Calu3 (cell line): ENCODE results near the gene AMELY. TPM values are rescaled to one million over a fixed set of nuclear protein-coding genes. Genes with fewer than 3 reads are reported as not detected.
"Not testable (repeated sequence)": the region's sequence is repeated elsewhere in the genome, so short reads cannot be mapped to it uniquely, and the experiment has no call there.

Source experiments
- BruUV-seq: library from RNA; stranded (reverse); fragments of 400-500 nt; replicated peaks from 2 replicates; lab custom pipeline; 2021; lab: Mats Ljungman, UMichigan
- CTCF ChIA-PET: fragments of 300-600 bp; sonication (Branson Sonifier 250); formaldehyde crosslinking; loops from one replicate; lab custom pipeline; 2022; ENCODE audit warnings: antibody characterized with exemption; lab: Charles Lee
- DNase-seq: peaks from one replicate; pipeline ENCODE4 v3.0.0; 2022
- H3K27ac Mint-ChIP-seq: one replicate; pipeline ENCODE4 v1.8.0; 2022; ENCODE audit warnings: mixed read lengths; ENCODE audit not compliant: unreplicated experiment
- H3K27me3 Mint-ChIP-seq: one replicate; pipeline ENCODE4 v1.8.0; 2022; ENCODE audit warnings: mixed read lengths; ENCODE audit not compliant: unreplicated experiment
- H3K36me3 Mint-ChIP-seq: one replicate; pipeline ENCODE4 v1.8.0; 2022; ENCODE audit warnings: mild to moderate bottlenecking, moderate library complexity, mixed read lengths; ENCODE audit not compliant: insufficient read depth, unreplicated experiment
- H3K4me1 Mint-ChIP-seq: one replicate; pipeline ENCODE4 v1.8.0; 2022; ENCODE audit warnings: mild to moderate bottlenecking, low read depth, mixed read lengths; ENCODE audit not compliant: unreplicated experiment
- H3K4me3 Mint-ChIP-seq: one replicate; pipeline ENCODE4 v1.8.0; 2022; ENCODE audit warnings: mild to moderate bottlenecking, low read depth, moderate library complexity, mixed read lengths; ENCODE audit not compliant: unreplicated experiment
- H3K9me3 Mint-ChIP-seq: one replicate; pipeline ENCODE4 v1.8.0; 2022; ENCODE audit warnings: low read depth, mixed read lengths; ENCODE audit not compliant: unreplicated experiment
- intact Hi-C: fragments of 100-400 bp; cut with micrococcal nuclease; formaldehyde crosslinking; loops from one replicate; pipeline ENCODE4 v1.10.0; 2022; ENCODE audit not compliant: unreplicated experiment
- total RNA-seq: library from RNA; stranded (reverse); gene quantifications from 2 replicates; pipeline ENCODE4 v1.2.3, GENCODE V29; 2022
- TF ChIP-seq, protein P1 (sequence below): fragments of 200-600 bp; IDR thresholded peaks from one replicate; pipeline ENCODE4 v1.8.0; 2022; ENCODE audit warnings: antibody characterized with exemption; ENCODE audit not compliant: unreplicated experiment

The AMELY gene
- total RNA-seq, 1 experiment from 2014 or later = not detected

DNA sequence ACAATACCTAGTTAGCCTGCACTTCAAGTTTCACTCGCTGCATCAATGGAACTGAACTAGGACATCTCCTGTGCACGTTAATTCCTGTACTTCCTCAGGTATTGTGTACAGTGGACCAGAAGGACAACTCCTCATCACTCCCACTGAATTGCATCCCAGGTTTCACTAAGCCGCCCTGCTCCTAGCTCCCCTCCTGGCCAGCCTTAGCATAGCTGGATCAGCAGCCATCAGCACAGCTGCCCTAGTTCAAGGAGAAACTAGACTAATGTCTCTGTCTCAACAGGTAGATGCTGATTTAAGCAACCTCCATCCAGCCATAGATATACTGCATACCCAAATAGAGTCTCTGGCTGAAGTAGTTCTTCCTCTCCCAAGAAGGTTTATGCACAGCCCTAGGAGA is 17.1 kb downstream of the AMELY start:
- TF ChIP-seq, protein P1, sequence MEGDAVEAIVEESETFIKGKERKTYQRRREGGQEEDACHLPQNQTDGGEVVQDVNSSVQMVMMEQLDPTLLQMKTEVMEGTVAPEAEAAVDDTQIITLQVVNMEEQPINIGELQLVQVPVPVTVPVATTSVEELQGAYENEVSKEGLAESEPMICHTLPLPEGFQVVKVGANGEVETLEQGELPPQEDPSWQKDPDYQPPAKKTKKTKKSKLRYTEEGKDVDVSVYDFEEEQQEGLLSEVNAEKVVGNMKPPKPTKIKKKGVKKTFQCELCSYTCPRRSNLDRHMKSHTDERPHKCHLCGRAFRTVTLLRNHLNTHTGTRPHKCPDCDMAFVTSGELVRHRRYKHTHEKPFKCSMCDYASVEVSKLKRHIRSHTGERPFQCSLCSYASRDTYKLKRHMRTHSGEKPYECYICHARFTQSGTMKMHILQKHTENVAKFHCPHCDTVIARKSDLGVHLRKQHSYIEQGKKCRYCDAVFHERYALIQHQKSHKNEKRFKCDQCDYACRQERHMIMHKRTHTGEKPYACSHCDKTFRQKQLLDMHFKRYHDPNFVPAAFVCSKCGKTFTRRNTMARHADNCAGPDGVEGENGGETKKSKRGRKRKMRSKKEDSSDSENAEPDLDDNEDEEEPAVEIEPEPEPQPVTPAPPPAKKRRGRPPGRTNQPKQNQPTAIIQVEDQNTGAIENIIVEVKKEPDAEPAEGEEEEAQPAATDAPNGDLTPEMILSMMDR = no peak
- no peaks in the 10 kb centered on the region for H3K9me3 Mint-ChIP-seq
- intact Hi-C loops = no loop called here
- H3K27ac Mint-ChIP-seq = no peak overlapping the region
- DNase-seq = no peak
- no peaks in the 10 kb centered on the region for H3K4me1 Mint-ChIP-seq
- no peaks in the 10 kb centered on the region for H3K27me3 Mint-ChIP-seq
- H3K4me3 Mint-ChIP-seq = no peak overlapping the region
- H3K36me3 Mint-ChIP-seq = no peaks in the 10 kb centered on the region
- BruUV-seq = no TSS peak
- CTCF ChIA-PET = no interaction called here

DNA sequence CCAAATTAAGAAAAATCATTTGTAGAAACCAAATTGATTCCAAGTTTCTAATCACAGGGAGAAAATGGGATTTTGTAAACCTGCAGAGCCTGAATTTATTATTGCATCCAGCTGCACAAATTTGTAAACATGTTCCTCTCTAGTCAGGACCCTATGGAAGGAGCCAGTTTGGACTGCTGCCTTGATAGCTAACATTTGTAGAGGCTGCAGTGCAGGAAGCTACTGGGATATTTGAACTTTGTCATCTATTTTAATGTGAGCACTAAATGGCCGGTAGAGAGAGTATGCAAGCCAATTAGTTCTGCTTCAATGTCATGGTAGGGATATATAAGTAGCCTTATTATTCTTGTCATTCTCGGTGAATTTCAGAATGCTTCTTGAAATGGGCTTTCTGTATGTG is 62.2 kb downstream of the AMELY start:
- no TSS peak for BruUV-seq
- no peaks in the 10 kb centered on the region for H3K9me3 Mint-ChIP-seq
- intact Hi-C loops = no loop called here
- H3K4me1 Mint-ChIP-seq = no peaks in the 10 kb centered on the region
- H3K4me3 Mint-ChIP-seq = no peak overlapping the region
- H3K36me3 Mint-ChIP-seq = no peaks in the 10 kb centered on the region
- H3K27me3 Mint-ChIP-seq = no peaks in the 10 kb centered on the region
- TF ChIP-seq, protein P1 = no peak
- no peak for DNase-seq
- no peak overlapping the region for H3K27ac Mint-ChIP-seq
- CTCF ChIA-PET = no interaction called here

- H3K27ac Mint-ChIP-seq, H3K9me3 Mint-ChIP-seq, BruUV-seq, DNase-seq, intact Hi-C loops, H3K4me3 Mint-ChIP-seq, H3K27me3 Mint-ChIP-seq, H3K4me1 Mint-ChIP-seq, H3K36me3 Mint-ChIP-seq, CTCF ChIA-PET: not testable (repeated sequence)
Measured at GRCh38 chrY:6842650-6843049, 68.9 kb downstream of the AMELY start.

Other genes starting within 250 kb of the AMELY start
- not detected in 2 replicates for gene TBL1Y, start 1.1 kb downstream of the AMELY start, total RNA-seq